GM18909 (cell line): Measurements from ENCODE around the gene DPP6.
"Not testable (repeated sequence)": the region's sequence is repeated elsewhere in the genome, so short reads cannot be mapped to it uniquely, and the experiment has no call there.

Experiments used
- ATAC-seq: cut with Tn5 transposase; IDR thresholded peaks from one replicate; pipeline ENCODE4 v1.9.1; 2021; ENCODE audit warnings: mild to moderate bottlenecking; ENCODE audit not compliant: unreplicated experiment, poor library complexity

DPP6 gene

DNA sequence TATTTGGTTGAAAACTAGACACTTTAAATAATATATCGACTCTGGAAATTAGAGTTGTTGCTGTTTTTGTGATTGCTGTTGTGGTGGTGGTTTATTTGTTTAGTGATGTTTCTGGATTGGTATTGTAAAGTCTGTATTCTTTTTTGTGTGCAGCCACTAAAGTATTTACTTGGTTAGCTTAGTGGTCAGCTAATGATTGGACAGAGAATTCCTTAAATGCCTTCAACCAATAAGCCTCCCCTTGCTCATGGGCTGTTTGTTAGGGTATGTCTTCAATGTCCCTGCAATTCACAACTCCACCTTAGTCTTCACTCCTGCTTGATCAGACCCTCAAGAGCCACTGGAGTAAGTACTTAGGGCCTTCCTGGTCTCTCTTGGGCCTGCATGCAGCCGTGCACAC is 879.7 kb downstream of the DPP6 start:
- ATAC-seq = no peak

DNA sequence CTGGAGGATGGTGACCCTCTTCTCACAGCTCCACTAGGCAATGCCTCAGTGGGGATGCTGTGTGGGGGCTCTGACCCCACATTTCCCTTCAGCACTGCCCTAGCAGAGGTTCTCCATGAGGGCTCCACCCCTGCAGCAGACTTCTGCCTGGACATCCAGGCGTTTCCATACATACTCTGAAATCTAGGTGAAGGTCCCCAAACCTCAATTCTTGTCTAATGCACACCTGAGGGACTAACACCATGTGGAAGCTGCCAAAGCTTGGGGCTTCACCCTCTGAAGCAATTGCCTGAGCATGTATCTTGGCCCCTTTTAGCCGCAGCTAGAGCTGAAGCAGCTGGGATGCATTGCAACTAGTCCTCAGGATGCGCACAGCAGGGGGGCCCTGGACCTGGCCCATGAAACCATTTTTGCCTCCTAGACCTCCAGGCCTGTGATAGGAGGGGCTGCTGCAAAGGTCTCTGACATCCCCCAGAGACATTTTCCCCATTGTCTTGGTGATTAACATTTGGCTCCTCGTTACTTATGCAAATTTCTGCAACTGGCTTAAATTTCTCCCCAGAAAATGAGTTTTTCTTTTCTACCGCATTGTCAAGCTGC is 882.3 kb downstream of the DPP6 start:
- ATAC-seq = not testable (repeated sequence)

DNA sequence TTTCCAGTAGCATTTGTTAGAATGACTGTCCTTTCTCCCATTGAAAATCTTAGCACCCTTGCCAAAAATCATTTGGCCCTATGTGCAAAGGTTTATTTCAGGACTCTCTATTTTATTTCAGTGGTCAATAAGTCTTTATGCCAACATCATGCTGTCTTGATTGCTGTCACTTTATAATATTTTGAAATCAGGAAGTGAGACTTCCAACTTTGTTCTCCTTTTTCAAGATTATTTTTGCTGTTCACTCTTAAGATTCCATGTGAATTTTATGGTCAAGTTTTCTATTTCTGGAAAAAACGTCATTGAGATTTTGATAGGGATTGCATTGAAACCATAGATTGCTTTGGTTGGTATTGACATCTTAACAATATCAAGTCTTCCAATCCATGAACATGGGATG is 885.6 kb downstream of the DPP6 start:
- no peak for ATAC-seq

DNA sequence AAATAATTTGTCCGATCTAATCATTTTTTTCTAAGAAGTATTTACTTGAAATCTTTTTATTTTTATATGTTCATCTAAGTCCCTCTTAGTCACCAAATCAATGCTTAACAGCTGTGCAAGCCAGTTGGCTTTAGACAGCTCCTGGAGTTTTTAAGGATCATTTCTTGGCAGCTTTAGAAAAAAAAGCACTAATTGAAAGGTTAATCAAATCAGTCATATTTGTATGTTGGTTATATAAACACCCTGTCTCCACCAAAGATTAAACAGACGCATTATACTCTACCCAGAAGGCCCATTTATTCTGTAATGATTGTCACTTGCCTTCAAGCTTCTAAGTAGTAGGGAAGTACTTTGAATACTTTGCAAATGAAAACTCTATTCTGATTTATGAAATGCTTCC is 890.5 kb downstream of the DPP6 start:
- no peak for ATAC-seq
